ENCODE results near the gene STRBP. TPM values are rescaled to one million over a fixed set of nuclear protein-coding genes. Genes with fewer than 3 reads are reported as not detected.

Gene STRBP
- total RNA-seq, 1 donor from 2014 or later = 56.7 TPM

DNA sequence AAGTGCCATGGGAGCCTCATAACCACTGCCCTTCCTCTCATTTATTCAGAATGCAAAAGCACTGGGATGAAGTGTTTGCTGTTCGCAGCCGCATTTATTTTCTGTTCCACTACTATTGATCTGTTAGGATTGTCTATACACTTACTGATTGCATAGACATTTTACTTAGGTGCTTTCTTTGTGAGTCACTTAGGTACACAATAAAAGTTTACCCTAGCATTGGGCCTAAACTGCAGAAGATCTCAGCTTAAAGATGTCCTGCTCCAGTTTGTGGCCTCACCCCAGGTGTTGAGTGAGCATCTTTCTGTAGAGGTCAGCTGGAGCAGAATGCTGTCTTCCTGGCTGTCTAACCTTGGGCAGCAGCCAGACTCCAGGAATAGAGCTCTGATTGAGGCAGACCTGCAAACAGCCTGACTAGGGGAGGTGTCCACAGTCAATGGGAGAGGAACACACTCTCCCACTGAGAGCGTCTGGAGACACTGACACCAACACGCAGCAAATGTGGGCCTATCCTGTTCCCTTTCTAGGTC, 181.0 kb downstream of the STRBP start:
- TF ChIP-seq, protein P1, sequence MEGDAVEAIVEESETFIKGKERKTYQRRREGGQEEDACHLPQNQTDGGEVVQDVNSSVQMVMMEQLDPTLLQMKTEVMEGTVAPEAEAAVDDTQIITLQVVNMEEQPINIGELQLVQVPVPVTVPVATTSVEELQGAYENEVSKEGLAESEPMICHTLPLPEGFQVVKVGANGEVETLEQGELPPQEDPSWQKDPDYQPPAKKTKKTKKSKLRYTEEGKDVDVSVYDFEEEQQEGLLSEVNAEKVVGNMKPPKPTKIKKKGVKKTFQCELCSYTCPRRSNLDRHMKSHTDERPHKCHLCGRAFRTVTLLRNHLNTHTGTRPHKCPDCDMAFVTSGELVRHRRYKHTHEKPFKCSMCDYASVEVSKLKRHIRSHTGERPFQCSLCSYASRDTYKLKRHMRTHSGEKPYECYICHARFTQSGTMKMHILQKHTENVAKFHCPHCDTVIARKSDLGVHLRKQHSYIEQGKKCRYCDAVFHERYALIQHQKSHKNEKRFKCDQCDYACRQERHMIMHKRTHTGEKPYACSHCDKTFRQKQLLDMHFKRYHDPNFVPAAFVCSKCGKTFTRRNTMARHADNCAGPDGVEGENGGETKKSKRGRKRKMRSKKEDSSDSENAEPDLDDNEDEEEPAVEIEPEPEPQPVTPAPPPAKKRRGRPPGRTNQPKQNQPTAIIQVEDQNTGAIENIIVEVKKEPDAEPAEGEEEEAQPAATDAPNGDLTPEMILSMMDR (conservative IDR thresholded peaks at IDR 0.05) = no peak
- no peak for DNase-seq (ENCODE audit: extremely low spot score, unreplicated experiment)
- H3K36me3 Mint-ChIP-seq = peaks cover 34% of the 10 kb centered on the region
- no peaks in the 10 kb centered on the region for H3K9me3 Mint-ChIP-seq
- no peaks in the 10 kb centered on the region for H3K27me3 Mint-ChIP-seq
- H3K4me1 Mint-ChIP-seq (ENCODE audit: unreplicated experiment) = peaks cover 24% of the 10 kb centered on the region
- H3K4me3 Mint-ChIP-seq = no peak overlapping the region
- H3K27ac Mint-ChIP-seq = peak overlapping the region; percentile 34

DNA sequence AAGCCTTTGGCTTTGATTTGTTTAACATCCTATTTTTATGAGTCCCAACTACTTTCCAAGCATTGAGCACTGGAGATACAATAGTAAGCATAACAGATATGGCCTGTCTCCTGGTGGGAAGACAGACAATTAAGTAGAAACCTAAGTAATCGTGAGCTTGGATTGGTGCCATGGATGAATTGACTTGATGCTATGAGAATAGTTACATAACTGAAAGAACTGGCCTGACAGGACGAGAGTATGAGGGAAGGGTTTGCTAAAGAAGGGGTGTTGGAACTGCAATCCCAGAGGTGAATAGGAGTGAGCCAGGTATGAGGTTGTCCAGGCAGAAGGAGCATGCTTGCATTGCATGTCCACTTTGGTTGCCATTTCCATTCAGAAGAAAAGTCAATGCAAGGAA, 182.5 kb downstream of the STRBP start:
- peak overlapping the region; percentile 10 for H3K27ac Mint-ChIP-seq
- peaks cover 30% of the 10 kb centered on the region for H3K4me1 Mint-ChIP-seq (ENCODE audit: unreplicated experiment)
- peaks cover 31% of the 10 kb centered on the region for H3K36me3 Mint-ChIP-seq

DNA sequence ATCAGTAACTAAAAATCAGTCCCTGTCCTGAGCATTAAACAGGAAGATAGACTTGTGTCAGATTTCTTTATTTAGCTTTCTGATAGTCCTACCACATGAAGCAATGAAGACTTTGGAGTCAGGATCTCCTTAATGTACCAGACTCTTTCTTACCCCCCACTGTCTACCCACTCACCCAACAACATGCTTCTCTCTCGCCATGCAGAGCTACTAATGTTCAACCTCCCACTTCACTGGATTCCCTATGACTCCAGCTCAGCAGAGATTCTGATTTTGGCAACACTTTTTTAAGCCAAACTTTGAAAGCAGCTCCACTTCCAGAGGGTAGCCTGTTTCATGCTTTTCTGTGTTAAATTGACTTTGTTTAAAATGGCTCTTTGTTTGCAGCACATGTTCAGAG, 184.1 kb downstream of the STRBP start:
- no peak overlapping the region for H3K4me3 Mint-ChIP-seq
- H3K9me3 Mint-ChIP-seq = no peaks in the 10 kb centered on the region
- H3K36me3 Mint-ChIP-seq = peaks cover 26% of the 10 kb centered on the region
- H3K4me1 Mint-ChIP-seq (ENCODE audit: unreplicated experiment) = peaks cover 22% of the 10 kb centered on the region
- TF ChIP-seq, protein P1 (conservative IDR thresholded peaks at IDR 0.05) = no peak
- H3K27me3 Mint-ChIP-seq = no peaks in the 10 kb centered on the region
- no peak for DNase-seq (ENCODE audit: extremely low spot score, unreplicated experiment)
- no peak overlapping the region for H3K27ac Mint-ChIP-seq

More for the DNA sequence above, 182.5 kb downstream of the STRBP start:
- H3K9me3 Mint-ChIP-seq = no peaks in the 10 kb centered on the region
- H3K4me3 Mint-ChIP-seq = no peak overlapping the region
- DNase-seq (ENCODE audit: extremely low spot score, unreplicated experiment) = no peak
- H3K27me3 Mint-ChIP-seq = no peaks in the 10 kb centered on the region
- TF ChIP-seq, protein P1 (conservative IDR thresholded peaks at IDR 0.05) = no peak

DNA sequence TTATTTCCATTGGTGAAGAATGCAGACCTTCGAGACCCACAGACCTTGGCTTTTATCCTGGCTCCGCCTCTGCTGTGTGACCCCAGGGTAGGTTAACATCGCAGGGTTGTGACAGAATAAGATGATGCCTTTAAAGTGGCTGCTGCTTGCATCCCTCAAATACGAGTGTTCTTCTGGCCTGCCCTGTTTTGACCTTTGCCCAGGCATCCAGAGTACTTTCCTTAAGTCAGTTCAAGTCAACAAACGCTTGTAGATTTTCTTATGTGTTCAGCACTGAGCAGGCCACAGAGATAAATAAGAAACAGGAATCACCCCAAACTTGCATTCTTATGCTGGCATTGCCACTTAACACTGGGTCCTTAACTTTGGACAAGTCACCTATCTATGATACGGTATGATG, 184.7 kb downstream of the STRBP start:
- H3K4me3 Mint-ChIP-seq = no peak overlapping the region
- H3K9me3 Mint-ChIP-seq = no peaks in the 10 kb centered on the region
- H3K27ac Mint-ChIP-seq = no peak overlapping the region
- H3K4me1 Mint-ChIP-seq (ENCODE audit: unreplicated experiment) = peaks cover 22% of the 10 kb centered on the region
- TF ChIP-seq, protein P1 (conservative IDR thresholded peaks at IDR 0.05) = no peak
- H3K27me3 Mint-ChIP-seq = no peaks in the 10 kb centered on the region
- H3K36me3 Mint-ChIP-seq = peaks cover 24% of the 10 kb centered on the region
- no peak for DNase-seq (ENCODE audit: extremely low spot score, unreplicated experiment)

DNA sequence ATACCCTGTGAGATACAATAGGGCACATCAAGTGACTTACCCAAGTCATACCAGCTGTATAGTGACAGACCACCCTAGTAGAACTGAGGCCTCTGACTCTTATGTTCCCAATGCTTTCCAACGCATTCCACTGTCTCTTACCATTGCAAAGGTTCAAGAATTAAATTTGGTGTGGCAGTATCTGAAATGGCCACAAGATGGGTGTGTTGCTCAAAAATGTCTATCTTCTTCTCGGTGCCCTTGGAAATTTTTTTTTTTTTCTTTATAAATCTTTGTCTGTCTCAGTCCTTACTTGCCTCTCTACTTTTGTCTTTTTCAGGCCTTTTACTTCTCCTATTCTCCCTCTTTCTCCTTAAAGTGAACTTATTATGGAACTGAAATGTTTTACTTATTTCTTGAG, 186.6 kb downstream of the STRBP start:
- peaks cover 22% of the 10 kb centered on the region for H3K4me1 Mint-ChIP-seq (ENCODE audit: unreplicated experiment)
- peak overlapping the region; percentile 37 for H3K27ac Mint-ChIP-seq
- H3K9me3 Mint-ChIP-seq = no peaks in the 10 kb centered on the region
- peaks cover 24% of the 10 kb centered on the region for H3K36me3 Mint-ChIP-seq
- no peak for DNase-seq (ENCODE audit: extremely low spot score, unreplicated experiment)
- no peaks in the 10 kb centered on the region for H3K27me3 Mint-ChIP-seq
- TF ChIP-seq, protein P1 (conservative IDR thresholded peaks at IDR 0.05) = peak; percentile 82
- no peak overlapping the region for H3K4me3 Mint-ChIP-seq

DNA sequence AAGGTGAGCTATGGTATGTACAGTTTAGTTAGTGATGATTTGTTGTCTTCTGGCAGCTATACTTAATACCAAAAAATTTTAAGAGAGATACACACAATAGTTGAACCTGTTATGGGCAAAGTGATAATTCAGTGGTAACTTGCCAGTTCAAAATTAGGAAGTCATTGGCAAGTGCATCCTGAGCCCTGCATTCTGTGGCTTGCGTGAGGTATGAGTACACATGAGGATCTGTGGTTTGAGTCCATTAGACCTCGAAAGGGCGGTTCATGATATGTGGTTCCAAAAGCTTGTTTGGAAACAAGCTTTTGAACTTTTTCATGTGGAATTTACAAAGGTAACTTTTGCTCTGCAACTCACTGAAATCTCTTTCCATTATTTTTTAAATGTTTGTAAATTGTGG, 187.9 kb downstream of the STRBP start:
- Mint-ChIP-seq H3K9me3 (no peaks in the 10 kb centered on the region), H3K4me1 (ENCODE audit: unreplicated experiment) (peaks cover 16% of the 10 kb centered on the region), H3K27me3 (no peaks in the 10 kb centered on the region), H3K36me3 (peaks cover 18% of the 10 kb centered on the region), H3K4me3 (no peak overlapping the region), H3K27ac (no peak overlapping the region)
- no peak for DNase-seq (ENCODE audit: extremely low spot score, unreplicated experiment)
- TF ChIP-seq, protein P1 (conservative IDR thresholded peaks at IDR 0.05) = no peak

All from type B pancreatic cell (in vitro differentiated cells).